PC-3 (cell line): ENCODE results near the gene INS. TPM values are rescaled to one million over a fixed set of nuclear protein-coding genes. Genes with fewer than 3 reads are reported as not detected.

Source experiments
- ATAC-seq: fragments of 200-7000 bp; cut with Tn5 transposase; 2 replicates; pipeline ENCODE4 v1.9.1; 2020; ENCODE audit warnings: mild to moderate bottlenecking, moderate library complexity
- BruUV-seq: library from RNA; stranded (reverse); fragments of 400-500 nt; replicated peaks from 2 replicates; lab custom pipeline; 2021; lab: Mats Ljungman, UMichigan
- CTCF ChIA-PET: fragments of 300-600 bp; sonication (Branson Sonifier 250); formaldehyde crosslinking; loops from one replicate; lab custom pipeline; 2022; ENCODE audit warnings: antibody characterized with exemption; lab: Charles Lee
- POLR2A ChIA-PET: fragments of 300-600 bp; sonication (Branson Sonifier 250); formaldehyde crosslinking; loops from one replicate; lab custom pipeline; 2022; ENCODE audit warnings: antibody characterized with exemption; ENCODE audit not compliant: unreplicated experiment; lab: Charles Lee
- DNase-seq: peaks from one replicate; pipeline ENCODE4 v3.0.0-alpha.2; 2015
- H2AFZ ChIP-seq: fragments of 300-600 bp; sonication (generic); 2 replicates; pipeline ENCODE4 v1.6.0; 2016; ENCODE audit warnings: antibody characterized with exemption, low read length
- H3F3A ChIP-seq: fragments of 300-600 bp; sonication (generic); one replicate; pipeline ENCODE4 v1.6.0; 2017; ENCODE audit warnings: antibody characterized with exemption, low read length, control low read depth, mild to moderate bottlenecking; ENCODE audit not compliant: unreplicated experiment
- H3K27ac ChIP-seq: fragments of 300-600 bp; sonication (generic); 2 replicates; pipeline ENCODE4 v1.5.1; 2016; ENCODE audit warnings: mild to moderate bottlenecking, low read length
- H3K27me3 ChIP-seq: fragments of 300-600 bp; sonication (generic); 2 replicates; pipeline ENCODE4 v1.6.1; 2016; ENCODE audit warnings: low read length, mixed read lengths
- H3K36me3 ChIP-seq: fragments of 300-600 bp; sonication (generic); 2 replicates; pipeline ENCODE4 v1.6.1; 2016; ENCODE audit warnings: low read depth, mixed run types, low read length, mixed read lengths
- H3K4me1 ChIP-seq: fragments of 300-600 bp; sonication (generic); 2 replicates; pipeline ENCODE4 v1.5.1; 2016; ENCODE audit warnings: low read length; ENCODE audit not compliant: insufficient read depth
- H3K4me2 ChIP-seq: fragments of 300-600 bp; sonication (generic); 2 replicates; pipeline ENCODE4 v1.6.0; 2016; ENCODE audit warnings: low read length
- H3K4me3 ChIP-seq: fragments of 300-600 bp; sonication (generic); 2 replicates; pipeline ENCODE4 v1.5.1; 2016; ENCODE audit warnings: mild to moderate bottlenecking, low read length, mixed read lengths
- H3K79me2 ChIP-seq: fragments of 300-600 bp; sonication (generic); 2 replicates; pipeline ENCODE4 v1.6.1; 2017; ENCODE audit warnings: low read length, mixed read lengths
- H3K9ac ChIP-seq: fragments of 300-600 bp; sonication (generic); 2 replicates; pipeline ENCODE4 v1.6.0; 2016; ENCODE audit warnings: mild to moderate bottlenecking, low read length
- H3K9me2 ChIP-seq: fragments of 300-600 bp; sonication (generic); replicated peaks from 2 replicates; pipeline ENCODE4 v1.6.1; 2016; ENCODE audit warnings: mixed run types, low read length, mixed read lengths
- H3K9me3 ChIP-seq: fragments of 300-600 bp; sonication (generic); 2 replicates; pipeline ENCODE4 v1.6.1; 2016; ENCODE audit warnings: low read length, mixed read lengths
- H4K20me1 ChIP-seq: fragments of 300-600 bp; sonication (generic); 2 replicates; pipeline ENCODE4 v1.6.1; 2016; ENCODE audit warnings: low read length, mixed read lengths
- EZH2 ChIP-seq: fragments of 300-600 bp; sonication (generic); IDR thresholded peaks from one replicate; pipeline ENCODE4 v1.6.1; 2017; ENCODE audit warnings: antibody characterized with exemption, mild to moderate bottlenecking, low read length; ENCODE audit not compliant: unreplicated experiment
- EZH2phosphoT487 ChIP-seq: fragments of 300-600 bp; sonication (generic); IDR thresholded peaks from 2 replicates; pipeline ENCODE4 v1.6.1; 2018; ENCODE audit warnings: mild to moderate bottlenecking, antibody characterized with exemption, low read length, borderline replicate concordance
- intact Hi-C: fragments of 100-400 bp; cut with micrococcal nuclease; formaldehyde crosslinking; loops from 2 replicates; pipeline ENCODE4 v1.9.0; 2023
- total RNA-seq: library from RNA; depleted of rRNA; stranded (reverse); fragments of >200 nt; gene quantifications from 2 replicates; pipeline ENCODE4 v1.2.3, GENCODE V29; 2014
- TF ChIP-seq, protein P1 (sequence below): fragments of 300-600 bp; sonication (generic); conservative IDR thresholded peaks from 2 replicates; pipeline ENCODE4 v1.5.1; 2017; ENCODE audit warnings: antibody characterized with exemption, low read depth, mild to moderate bottlenecking, low read length

The INS gene
- total RNA-seq, 1 experiment from 2014 or later: not detected

DNA sequence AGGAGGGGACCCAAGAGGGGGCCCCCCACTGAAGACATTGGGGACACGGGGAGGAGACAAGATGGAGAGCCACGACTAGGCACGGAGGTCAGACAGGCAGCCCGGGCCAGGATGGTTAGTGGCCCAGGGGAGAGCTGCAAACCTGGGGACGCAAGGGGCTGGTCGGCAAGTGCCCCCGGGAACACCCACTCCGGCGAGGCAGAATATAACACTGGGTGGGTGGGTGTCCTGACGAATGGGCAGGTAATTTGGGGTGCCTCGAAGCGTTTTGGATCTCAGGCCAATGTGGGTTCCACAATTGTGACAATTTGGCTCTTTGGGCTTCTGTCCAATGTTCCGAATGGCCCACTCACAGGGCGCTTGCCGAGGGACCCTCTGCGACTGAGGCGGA lies 31.7 kb downstream of the INS start:
- TF ChIP-seq EZH2: no peak
- TF ChIP-seq EZH2phosphoT487: no peak
- TF ChIP-seq, protein P1, sequence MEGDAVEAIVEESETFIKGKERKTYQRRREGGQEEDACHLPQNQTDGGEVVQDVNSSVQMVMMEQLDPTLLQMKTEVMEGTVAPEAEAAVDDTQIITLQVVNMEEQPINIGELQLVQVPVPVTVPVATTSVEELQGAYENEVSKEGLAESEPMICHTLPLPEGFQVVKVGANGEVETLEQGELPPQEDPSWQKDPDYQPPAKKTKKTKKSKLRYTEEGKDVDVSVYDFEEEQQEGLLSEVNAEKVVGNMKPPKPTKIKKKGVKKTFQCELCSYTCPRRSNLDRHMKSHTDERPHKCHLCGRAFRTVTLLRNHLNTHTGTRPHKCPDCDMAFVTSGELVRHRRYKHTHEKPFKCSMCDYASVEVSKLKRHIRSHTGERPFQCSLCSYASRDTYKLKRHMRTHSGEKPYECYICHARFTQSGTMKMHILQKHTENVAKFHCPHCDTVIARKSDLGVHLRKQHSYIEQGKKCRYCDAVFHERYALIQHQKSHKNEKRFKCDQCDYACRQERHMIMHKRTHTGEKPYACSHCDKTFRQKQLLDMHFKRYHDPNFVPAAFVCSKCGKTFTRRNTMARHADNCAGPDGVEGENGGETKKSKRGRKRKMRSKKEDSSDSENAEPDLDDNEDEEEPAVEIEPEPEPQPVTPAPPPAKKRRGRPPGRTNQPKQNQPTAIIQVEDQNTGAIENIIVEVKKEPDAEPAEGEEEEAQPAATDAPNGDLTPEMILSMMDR: no peak

DNA sequence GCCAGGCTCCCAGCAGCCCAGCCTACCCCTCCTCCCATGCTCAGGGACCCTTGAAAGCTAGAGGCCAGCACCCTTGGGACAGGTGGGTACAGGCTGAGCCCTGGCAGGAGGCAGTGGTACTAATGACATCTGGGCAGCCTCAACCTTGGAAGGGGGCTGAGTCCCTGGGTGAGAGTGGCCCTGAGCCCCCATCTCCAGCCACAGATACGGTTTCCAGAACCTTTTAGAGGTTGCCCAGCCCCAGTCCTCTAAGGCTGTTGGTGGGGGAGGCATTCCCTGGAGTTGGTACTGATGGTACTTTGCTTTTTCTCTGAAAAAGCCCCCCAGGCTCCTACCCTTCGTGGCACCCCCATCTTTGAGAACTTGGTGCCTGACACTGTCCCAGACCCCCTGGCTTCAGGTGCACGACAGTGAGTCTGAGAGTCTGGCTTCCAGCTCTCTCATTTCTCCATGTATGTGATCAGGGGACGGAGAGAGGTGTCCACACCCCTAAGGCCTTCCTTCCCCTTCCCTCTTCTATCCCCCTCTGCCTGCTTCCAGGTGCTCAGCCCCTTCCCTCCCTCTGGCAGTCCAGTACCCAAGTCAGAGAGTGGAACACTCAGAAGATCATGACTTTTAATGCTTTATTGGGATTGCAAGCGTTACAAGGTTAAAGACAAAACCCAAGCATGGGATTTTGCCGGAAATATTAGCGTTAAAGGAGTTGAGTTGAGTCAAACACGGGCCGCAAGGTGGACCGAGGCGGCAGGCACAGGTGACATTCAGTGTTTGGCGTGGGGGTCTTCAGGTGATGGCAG lies 32.3 kb downstream of the INS start:
- intact Hi-C loops: no loop called here
- TF ChIP-seq EZH2phosphoT487 (no peak), EZH2 (no peak)
- TF ChIP-seq, protein P1: no peak
- no peak overlapping the region for H3K9ac ChIP-seq
- no peak overlapping the region for H2AFZ ChIP-seq
- no peaks in the 10 kb centered on the region for H3F3A ChIP-seq
- H3K4me2 ChIP-seq: no peak overlapping the region
- H3K9me2 ChIP-seq: no peaks in the 10 kb centered on the region
- H4K20me1 ChIP-seq: no peaks in the 10 kb centered on the region
- no peaks in the 10 kb centered on the region for H3K9me3 ChIP-seq
- BruUV-seq: no TSS peak
- ChIA-PET CTCF (no interaction called here), POLR2A (no interaction called here)
- ATAC-seq: no peak
- no peaks in the 10 kb centered on the region for H3K27me3 ChIP-seq
- no peaks in the 10 kb centered on the region for H3K36me3 ChIP-seq
- DNase-seq: no peak
- H3K27ac ChIP-seq: no peak overlapping the region
- no peak overlapping the region for H3K4me3 ChIP-seq
- no peaks in the 10 kb centered on the region for H3K79me2 ChIP-seq
- no peaks in the 10 kb centered on the region for H3K4me1 ChIP-seq

More for the DNA sequence above, 31.7 kb downstream of the INS start:
- no peak overlapping the region for H3K27ac ChIP-seq
- H3K9me3 ChIP-seq: no peaks in the 10 kb centered on the region
- no peak for ATAC-seq
- H3K9ac ChIP-seq: no peak overlapping the region
- H3K4me3 ChIP-seq: no peak overlapping the region
- H4K20me1 ChIP-seq: no peaks in the 10 kb centered on the region
- H3K79me2 ChIP-seq: no peaks in the 10 kb centered on the region
- H3K9me2 ChIP-seq: no peaks in the 10 kb centered on the region
- no peaks in the 10 kb centered on the region for H3K36me3 ChIP-seq
- H3K4me2 ChIP-seq: no peak overlapping the region
- CTCF ChIA-PET: no interaction called here
- H3F3A ChIP-seq: no peaks in the 10 kb centered on the region
- no peak for DNase-seq
- H2AFZ ChIP-seq: no peak overlapping the region
- POLR2A ChIA-PET: no interaction called here
- intact Hi-C loops: no loop called here
- TSS peak; percentile 2 for BruUV-seq
- H3K27me3 ChIP-seq: no peaks in the 10 kb centered on the region
- no peaks in the 10 kb centered on the region for H3K4me1 ChIP-seq

- Histone ChIP-seq H3K9ac (no peak overlapping the region), H2AFZ (no peak overlapping the region), H3K4me1 (no peaks in the 10 kb centered on the region), H4K20me1 (no peaks in the 10 kb centered on the region), H3K4me2 (no peak overlapping the region), H3K36me3 (no peaks in the 10 kb centered on the region), H3K9me2 (no peaks in the 10 kb centered on the region), H3F3A (no peaks in the 10 kb centered on the region), H3K9me3 (no peaks in the 10 kb centered on the region), H3K27ac (no peak overlapping the region), H3K4me3 (no peak overlapping the region), H3K79me2 (no peaks in the 10 kb centered on the region), H3K27me3 (no peaks in the 10 kb centered on the region)
- ATAC-seq: no peak
- ChIA-PET POLR2A (no interaction called here), CTCF (no interaction called here)
- intact Hi-C loops: no loop called here
- TF ChIP-seq EZH2phosphoT487: no peak
- TF ChIP-seq, protein P1: no peak
- TF ChIP-seq EZH2: no peak
- DNase-seq: no peak
- BruUV-seq: no TSS peak
These were observed 32.9 kb downstream of the INS start for GRCh38 chr11:2128130-2128510.
